GM18498 (cell line): ENCODE results near the gene PTPRC.
A peak's percentile ranks its signal among the peaks of the same experiment; 100 is the strongest.

Source experiments
- ATAC-seq: cut with Tn5 transposase; IDR thresholded peaks from one replicate; pipeline ENCODE4 v1.9.1; 2021; ENCODE audit warnings: mild to moderate bottlenecking, moderate library complexity; ENCODE audit not compliant: unreplicated experiment

Gene PTPRC

DNA sequence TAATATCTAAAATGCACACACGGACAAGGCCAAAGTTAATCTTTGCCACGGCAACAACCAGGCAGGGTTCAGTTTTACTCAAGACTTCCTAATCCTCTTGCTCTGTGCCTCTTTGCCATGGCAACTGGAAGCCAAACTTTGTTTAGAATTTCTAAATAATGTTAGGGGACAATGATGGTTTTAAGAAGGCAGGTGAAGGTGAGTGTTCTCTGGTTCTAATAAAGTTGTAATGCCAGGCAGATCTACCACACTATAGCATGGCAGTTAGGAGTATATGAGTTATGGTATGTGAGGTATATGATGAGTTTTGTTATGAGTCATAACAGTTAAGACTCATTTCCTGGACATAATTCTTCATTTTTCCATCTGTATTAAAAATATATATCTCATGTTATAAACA is 2.7 kb downstream of the PTPRC start:
- ATAC-seq, result peak; percentile 55

DNA sequence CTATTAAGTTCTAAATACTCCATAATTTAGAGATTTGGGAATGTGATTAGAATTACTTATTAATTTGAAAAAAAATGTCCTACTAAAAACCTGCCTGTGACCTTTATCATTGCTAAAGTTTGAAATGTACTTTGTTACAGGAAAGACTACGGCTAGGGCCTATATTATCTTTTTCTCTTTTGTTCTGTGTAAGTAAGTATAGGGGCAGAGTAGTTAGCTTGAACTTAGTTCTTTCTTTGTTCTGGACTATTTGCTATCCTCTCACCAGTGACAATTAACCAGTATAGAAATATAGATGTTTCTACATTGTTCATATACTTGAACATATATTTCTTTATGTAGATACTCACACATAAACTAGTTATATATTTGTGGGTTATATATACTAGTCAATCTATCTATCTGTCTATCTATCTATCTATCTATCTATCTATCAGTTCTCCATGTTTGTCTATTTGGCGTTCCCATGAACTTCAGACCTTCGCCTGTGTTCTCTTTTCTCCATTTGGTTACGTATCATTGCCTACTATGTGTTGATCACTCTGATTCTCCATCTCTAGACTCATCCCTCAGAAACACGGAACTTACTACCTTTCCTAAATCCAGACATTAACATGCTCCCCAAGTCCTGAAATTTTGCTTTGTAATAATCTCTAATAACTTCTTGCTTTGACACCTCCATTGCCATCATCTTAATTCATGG is 3.3 kb downstream of the PTPRC start:
- no peak for ATAC-seq

DNA sequence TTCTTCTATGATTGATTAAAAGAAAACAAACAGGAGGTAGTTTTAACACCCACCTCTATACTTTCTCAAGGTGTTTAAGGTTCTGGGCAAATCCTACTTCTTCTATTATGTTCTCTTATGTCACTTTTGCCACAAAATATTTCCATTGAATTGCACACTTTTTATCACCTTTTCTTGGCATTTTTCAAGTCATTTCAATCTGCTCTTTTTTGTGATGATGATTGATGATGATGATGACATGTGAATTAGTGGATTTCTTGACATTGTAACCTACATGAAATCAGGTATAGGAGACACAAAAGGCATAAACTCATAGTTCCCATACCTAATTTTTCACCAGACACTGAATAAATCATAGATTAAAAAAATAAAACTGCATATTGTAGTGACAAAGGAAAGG is 4.1 kb downstream of the PTPRC start:
- no peak for ATAC-seq

DNA sequence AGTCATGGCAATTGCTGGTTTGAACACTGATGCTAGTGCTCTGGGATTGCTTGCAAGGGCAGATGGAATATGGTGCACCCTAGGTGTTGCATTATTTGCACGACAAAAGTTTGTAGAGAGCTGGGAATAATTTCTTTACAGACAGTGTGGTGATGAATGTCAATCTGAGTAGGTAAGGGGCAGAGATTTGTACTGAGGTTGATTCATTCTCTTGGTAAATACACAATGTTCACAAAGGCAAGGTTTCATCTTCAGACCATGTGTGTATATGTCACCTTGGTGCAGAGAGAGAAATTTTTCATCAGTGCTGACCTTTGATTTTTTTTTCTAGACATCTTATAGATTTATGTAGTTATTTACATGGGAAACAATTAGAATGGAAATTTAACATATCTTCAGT is 5.0 kb downstream of the PTPRC start:
- ATAC-seq, result no peak

DNA sequence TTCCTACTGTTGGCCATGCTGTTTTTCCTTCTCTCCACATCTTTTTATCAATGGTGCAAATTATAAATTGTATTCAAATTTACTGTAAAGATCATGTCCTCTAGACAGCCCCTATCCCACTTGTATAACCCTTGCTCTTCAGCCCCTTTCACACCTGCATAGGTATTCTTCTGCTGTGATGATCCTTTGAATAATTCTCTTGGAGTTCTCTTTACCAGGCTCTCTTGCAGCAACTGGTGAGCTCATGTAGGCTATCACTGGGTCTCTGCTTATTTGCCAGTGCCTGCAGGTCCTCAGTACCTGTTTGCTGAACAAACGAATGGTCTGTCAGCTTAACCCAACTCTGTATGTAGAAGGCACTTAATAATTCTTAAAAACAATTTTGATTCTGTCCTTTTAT is 8.2 kb downstream of the PTPRC start:
- ATAC-seq, result no peak

DNA sequence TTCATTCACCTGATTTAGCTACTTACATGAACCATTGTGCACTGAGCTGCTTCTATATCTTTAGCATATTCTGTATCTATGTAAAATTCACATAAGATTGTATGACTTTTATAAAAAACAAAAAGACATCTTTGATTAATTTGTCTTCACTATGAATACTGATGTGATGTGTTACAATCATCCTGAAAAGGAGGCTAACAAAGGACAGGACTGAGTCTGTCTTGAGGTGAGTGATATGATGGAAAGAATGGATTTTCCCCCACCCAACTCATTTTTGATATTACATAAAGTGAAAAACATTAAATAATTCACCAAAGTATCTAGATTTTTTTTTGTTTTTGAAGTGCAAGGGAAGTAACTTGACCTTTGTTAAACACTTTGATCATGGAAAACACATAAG is 9.8 kb downstream of the PTPRC start:
- ATAC-seq, result no peak

DNA sequence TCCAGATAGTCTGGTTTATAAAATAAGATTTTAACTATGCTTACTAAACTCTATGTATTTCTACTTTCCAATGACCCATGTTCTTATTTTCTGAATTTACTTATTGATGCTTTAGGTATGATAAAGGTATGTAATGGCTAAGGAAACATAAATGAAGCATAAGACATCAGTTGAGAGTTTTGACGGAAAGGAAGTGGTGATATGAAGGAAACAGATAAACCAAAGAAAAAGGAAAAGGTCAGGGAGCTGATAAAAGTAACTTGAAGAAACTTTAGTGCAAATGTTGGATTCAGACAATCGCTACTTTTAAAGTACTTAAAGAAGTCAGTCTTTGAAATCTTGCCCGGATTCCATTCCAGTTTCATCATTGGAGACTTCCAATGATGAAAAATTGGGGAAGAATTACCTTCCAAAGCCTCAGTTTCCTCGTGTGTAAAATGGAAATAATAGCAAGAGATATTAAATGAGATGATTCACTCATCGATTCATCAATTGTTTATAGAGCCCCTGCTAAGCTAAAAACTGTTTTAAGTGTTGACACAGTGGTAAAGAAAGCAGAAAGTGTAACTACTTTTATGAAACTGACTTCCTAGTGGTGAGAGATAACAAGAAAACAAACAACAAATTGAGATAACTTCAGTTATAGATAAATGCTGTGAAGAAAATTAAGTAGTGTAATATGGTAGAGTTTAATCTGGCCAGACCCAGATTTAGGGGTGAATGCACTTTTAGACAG is 10.6 kb downstream of the PTPRC start:
- peak; percentile 25 for ATAC-seq

DNA sequence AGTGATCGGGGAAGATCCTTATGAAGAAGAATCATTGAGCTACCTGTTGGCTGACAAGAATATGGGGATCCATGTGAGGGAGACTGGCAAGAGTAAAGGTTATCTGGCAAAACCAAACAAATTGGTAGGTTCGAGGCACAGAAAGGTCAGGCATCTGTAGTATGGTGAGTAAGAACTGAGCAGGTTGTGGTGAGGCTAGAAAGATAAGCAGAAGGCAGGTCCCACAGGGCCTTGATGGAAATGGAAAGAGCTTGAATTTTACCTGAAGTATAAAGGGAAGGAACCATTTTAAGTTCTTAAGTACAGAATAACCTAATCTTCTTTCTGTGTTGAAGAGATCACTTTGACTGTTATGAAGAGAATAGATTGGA is 11.1 kb downstream of the PTPRC start:
- peak; percentile 59 for ATAC-seq

DNA sequence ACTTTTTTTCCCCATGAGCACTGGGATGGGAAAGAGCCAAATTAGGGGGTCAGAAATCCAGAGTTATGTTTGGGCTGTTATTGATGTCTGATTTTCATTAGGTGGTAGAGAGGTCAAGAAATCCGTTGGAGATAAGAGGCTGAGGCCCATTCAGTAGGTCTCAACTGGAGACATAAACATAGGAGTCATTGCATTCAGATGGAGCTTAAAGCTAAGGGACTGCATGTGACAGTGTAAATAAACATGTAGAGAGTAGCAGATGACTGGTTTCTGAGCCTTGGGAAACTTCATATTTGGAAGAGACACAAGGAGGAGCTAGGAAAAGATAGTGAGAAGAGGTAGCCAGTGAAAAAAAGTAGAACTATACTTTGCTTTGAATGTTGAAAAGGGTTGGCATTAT is 11.7 kb downstream of the PTPRC start:
- ATAC-seq, result no peak

DNA sequence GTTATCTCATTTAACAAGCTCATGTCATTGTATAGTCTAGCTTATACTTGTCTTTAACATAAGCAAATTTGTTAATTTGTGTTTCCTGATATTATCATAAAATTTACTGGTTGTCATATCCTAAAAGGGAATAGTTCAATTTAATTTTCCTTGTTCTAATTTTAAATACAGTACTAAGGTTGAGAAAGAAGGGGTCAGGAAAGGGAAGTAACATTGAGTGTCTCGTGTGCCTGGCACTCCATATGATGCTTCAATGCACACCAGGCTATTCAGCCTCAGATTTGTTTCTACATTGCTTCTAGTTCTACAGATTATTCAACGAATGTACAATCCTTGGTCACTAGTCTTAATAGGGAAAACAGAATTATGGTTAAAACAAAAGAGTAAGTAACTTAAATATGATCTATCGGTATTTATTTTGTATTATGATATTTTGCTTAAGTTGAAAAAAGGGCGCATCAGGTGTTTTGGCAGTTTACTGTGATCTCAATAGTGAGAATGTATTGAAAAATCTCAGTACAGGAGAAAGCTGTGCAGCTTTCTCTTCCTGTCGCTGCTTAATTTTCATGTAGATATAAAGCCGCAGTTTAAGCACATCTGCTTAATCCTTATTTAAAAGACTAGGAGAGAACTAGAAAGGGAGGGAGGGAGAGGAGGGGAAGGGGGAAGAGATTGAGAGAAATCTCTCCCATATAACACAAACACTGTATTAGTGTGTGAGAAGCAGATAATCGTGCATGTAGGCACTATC is 13.0 kb downstream of the PTPRC start:
- peak; percentile 48 for ATAC-seq

DNA sequence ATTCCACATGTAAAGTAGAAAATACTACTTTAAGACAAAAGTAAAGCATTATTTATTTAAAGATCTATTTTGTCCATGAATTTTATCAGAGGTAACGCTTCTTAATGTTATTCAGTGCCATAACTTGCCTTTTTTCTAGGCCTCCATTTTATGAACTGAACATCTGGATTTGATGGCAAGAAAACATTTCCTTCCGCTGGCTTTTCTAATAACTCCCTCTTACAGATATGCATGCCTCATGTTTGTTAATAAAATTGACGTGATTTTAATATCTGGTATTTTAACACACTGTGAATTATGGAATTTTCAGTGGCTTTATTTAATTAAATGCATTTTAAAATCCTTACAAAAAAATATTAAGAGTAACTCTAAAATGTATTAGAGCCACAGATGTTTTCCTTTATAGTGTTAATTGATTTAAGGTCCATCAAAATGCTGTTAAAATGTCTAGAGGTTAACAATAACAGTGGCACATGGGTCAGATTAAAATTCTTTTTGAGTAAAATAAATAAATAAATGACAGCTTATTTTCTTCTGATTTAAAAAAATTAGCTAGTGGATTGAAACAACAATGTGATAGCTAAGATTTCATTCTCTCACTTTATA is 15.1 kb downstream of the PTPRC start:
- no peak for ATAC-seq

DNA sequence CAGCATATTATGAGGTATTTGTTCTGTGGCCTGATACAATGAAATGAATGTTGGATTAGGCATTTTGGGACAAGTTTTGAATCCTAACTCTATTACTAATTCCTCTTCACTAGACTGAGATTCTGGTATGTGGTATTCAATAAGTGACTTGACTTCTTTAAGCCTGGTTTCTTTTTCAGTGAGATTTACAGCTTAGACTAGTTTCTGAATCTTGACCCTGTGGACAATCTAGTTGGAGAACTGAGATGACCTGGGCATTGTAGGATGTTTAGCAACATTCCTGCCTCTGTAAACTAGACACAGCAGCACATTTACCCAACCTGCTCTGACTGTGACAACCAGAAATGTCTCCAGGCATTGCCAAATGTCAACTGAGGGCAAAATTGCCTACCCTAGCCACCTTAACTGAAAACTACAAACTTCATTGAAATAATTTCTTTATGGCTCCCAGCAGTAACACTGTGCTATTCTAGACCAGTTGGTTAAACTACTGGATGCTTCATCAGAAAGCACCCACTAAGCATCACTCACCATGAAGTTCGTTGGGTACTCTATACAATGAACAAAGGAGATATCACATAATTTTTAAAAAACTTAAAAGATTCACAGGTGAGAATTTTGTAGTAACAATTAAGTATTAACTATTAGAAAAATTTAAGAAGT is 16.8 kb downstream of the PTPRC start:
- ATAC-seq, result peak; percentile 33

DNA sequence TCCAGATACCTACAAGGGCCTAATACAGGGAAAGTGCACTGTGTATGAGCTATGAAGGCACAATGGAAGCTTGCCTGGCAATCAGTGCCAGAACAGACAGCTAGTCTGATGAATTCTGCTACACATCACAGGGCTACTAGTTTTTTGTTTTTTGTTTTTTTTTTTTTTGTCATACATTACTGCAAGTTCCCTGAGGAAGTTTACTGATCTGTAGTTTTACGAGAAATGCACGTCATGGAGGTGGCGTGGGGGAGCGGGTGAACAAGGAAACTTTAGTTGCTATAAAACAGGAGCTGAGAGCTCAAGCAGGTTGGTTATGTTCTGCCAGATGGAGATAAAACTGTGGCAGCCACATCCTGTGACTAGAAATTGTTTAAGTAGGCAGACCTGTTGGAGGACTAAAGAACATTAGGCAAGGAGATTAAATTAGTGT is 17.7 kb downstream of the PTPRC start:
- peak; percentile 32 for ATAC-seq

DNA sequence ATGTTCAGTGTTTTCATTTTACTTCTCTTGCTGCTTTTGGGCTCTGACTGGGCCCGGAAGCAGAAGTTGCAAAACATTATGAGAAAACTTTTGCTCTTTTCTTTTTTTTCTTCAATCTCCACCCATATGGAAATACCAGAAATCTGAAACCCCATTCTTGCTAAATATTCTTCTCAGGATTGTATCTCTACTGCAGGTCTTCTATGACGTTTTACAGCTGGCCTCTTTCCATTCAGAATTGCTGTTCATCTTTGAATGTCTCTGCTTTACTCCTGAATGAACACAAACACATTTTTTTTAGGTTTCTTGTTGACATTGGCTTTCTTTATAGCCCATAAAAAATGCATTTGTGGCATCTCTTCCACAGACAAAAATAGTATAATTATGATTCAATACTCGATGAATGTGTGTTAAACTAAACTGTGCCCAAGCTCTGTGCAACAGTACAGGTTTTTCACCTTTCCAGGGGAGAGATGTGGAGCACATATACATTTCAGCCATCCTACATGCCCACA is 18.8 kb downstream of the PTPRC start:
- peak; percentile 48 for ATAC-seq

DNA sequence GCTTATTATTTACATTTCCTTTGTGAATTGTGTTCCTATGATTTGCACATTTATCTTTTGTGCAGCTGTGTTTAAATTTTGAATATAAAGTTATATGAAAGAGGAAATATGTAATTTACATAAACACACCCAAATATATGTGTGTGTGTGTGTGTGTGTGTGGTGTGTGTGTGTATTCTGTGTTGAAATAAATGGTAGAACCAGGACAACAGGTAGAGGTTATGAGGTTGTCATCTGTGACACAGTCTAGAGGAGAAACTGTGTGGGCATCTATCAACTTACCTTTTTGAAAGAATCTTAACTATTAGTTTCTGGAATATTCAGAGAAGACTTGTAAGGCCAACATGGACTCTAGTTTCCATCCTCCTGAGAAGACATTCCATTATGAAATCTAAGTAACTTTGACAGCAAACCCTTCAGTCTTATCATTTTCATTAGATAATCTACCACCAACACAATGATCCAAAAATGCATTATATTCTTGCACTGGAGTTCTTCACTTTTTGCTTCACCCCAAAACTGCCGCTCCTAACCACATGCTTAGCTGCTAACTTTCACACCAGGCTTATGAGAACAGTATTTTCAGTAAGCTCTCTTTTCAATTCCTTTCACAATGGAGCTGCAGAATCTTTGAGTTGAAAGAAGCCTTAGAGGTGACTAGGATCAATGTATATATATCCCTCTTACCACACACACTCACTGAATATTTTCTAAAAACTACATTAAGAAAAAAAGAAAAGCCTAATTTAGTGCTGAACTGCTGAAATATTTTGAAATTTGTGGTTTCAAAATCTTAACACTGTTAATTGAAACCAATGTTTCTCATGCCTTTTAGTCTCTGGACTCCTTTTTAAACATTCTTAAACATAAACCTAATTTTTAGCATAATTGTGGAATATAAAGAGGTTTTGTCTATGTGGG is 21.8 kb downstream of the PTPRC start:
- ATAC-seq, result peak; percentile 63

DNA sequence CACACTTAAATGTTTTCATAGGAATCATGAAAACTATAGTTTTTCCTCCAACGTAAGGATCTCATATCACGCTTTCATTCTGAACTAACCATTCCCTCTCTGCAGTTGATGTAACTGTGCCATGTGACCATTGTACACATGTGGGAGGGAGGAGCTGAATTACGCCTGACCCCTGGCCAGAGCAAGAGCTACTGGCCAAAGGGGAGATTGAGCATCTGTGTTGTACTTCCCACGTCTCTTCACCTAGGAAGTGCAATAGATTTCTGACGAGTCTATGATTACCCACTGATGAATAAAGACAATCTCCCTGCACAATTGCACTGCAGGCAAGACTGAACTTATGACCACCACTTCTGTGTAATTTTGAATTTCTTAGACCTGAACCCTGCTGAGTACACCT is 24.0 kb downstream of the PTPRC start:
- no peak for ATAC-seq

DNA sequence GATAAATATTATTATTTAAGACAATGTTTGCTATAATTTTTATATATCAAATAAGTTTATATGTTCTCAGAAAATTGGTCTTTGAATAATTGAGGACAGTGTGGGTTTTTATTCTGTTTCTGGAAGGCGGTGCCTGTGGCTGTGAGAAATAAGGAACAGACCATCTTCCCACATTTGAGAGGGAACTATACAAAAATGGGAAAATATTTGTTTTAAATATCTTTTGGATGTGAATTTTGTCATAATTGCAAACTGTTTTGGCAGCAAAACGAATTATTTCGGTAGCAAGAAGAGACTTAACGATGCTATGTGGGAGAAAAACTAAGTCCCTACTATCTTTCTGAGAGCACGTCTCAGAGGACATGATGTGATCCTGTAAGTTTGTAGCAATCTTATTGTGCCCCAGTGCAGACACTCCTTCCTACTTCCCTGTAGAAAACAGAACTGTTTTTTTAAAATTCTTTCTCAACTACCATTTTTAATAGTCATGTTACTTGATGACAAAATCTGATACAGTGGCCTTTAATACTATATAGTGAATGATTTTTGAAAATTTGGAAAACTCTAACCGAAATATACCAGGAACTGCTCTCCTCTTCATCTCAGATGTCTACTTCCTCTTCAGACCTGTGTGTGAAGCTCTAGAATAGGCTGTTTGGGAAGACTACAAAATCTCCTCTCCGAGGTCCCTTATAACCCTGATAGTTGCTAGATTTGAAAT is 25.4 kb downstream of the PTPRC start:
- no peak for ATAC-seq

DNA sequence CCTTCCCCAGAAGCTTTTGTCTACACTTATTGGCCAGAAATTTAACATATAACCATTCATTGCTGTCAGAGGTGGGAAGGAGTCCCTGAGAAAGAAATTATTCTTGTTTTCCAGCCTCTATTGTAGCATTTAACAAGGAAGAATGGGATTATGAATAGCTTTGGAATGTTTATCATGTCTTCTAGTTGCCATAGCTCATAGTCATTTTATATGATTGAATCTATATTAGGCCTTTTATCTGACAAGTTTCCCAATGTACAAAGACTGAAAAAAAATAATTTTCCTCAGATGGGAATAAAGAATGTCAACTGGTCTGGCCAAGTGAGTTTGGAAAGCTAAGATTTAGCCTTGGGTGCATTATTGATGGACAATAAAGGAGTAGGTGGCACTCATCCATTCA is 28.3 kb downstream of the PTPRC start:
- no peak for ATAC-seq

DNA sequence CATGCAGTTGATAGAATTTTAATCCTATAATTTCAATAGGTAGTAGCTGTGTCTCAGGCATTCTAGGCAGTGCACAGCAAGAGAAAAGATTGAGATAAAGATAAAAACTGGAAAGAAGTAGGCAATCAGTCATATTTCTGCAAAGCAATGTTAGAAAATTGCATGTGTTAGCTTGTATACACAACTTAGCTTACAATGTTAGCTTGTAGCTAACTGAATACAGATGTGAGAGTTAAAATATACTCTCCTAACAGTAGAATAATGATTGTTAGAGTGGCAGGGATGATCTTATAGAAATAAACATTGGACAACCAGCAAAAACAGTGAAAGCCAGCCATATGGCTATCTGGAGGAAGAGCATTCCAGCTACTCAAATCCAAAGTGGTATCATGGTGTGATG is 29.0 kb downstream of the PTPRC start:
- no peak for ATAC-seq
